ENCODE data around the gene AKAP8. TPM values are rescaled to one million over a fixed set of nuclear protein-coding genes. Genes with fewer than 3 reads are reported as not detected.

Gene AKAP8
- total and polyA plus RNA-seq, 4 donors, result 7.5 to 12.4 (median 9.8) TPM

DNA sequence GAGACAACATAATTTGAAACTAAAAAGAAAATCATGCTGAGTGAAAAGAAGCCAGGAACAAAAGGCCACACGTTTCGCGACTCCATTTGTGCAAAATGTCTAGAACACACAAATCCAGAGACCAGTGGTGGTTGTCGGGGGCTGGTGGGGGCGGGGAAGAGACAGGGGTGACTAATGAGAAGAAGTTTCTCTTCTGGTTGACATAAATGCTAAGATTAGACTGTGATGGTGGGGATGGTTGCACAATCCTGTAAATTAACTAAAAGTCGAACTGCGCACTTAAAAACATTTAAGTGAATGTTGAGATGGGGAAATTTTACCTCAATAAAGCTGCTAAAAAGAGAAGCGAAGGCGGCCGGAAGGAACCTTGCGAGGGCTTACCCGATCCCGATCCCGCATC, 7.1 kb downstream of the AKAP8 start:
- Histone ChIP-seq H3K9ac (ENCODE audit: low read depth in 1 of 2, low read length in 2 of 2) (no peak overlapping the region), H3K4me1 (ENCODE audit: control insufficient read depth in 4 of 4, insufficient read depth in 4 of 4, low read length in 3 of 4) (peaks cover 23 to 46% (median 29%) of the 10 kb centered on the region in 4 donors), H3K27ac (ENCODE audit: low read depth in 1 of 2, low read length in 2 of 2) (no peak overlapping the region), H3K27me3 (ENCODE audit: control insufficient read depth in 4 of 4, insufficient read depth in 4 of 4, low read length in 3 of 4) (no peaks in the 10 kb centered on the region), H3K36me3 (ENCODE audit: control insufficient read depth in 4 of 4, insufficient read depth in 3 of 4, low read depth in 1 of 4, low read length in 3 of 4) (peaks cover 16 to 57% (median 28%) of the 10 kb centered on the region in 4 donors), H3K4me3 (ENCODE audit: low read depth in 1 of 3, low read length in 3 of 3) (no peak overlapping the region), H3K9me3 (ENCODE audit: control insufficient read depth in 4 of 4, low read length in 3 of 4) (no peaks in the 10 kb centered on the region)
- no peak for DNase-seq (ENCODE audit: low spot score)
- TF ChIP-seq YY1 (IDR thresholded peaks at IDR 0.05) (no peak), FOXA1 (IDR thresholded peaks at IDR 0.05) (no peak), RAD21 (IDR thresholded peaks at IDR 0.05) (no peak), SP1 (IDR thresholded peaks at IDR 0.05) (no peak), TAF1 (conservative IDR thresholded peaks at IDR 0.05) (no peak), HNF4A (conservative IDR thresholded peaks at IDR 0.05) (no peak), FOXA2 (IDR thresholded peaks at IDR 0.05) (no peak), RXRA (IDR thresholded peaks at IDR 0.05) (no peak), CTCF (IDR thresholded peaks at IDR 0.05; ENCODE audit: low read depth, low read length, missing input control) (no peak), HNF4G (IDR thresholded peaks at IDR 0.05) (no peak), MAX (IDR thresholded peaks at IDR 0.05) (no peak), NR2F2 (IDR thresholded peaks at IDR 0.05) (no peak), JUND (IDR thresholded peaks at IDR 0.05) (no peak), GABPA (IDR thresholded peaks at IDR 0.05 in 1 of 2, conservative IDR thresholded peaks at IDR 0.05 in 1 of 2) (no peak), EGR1 (IDR thresholded peaks at IDR 0.05; ENCODE audit: low read depth in 2 of 2) (no peak), REST (IDR thresholded peaks at IDR 0.05) (no peak)
- TF ChIP-seq, protein P1, sequence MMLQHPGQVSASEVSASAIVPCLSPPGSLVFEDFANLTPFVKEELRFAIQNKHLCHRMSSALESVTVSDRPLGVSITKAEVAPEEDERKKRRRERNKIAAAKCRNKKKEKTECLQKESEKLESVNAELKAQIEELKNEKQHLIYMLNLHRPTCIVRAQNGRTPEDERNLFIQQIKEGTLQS (IDR thresholded peaks at IDR 0.05), result no peak
- 96% methylated on average over 14 of the region's 14 CpGs for WGBS

GRCh38 chr19:15371786-15372380, 7.7 kb downstream of the AKAP8 start:
- H3K27ac ChIP-seq (ENCODE audit: low read depth in 1 of 2, low read length in 2 of 2), result no peak overlapping the region
- DNase-seq (ENCODE audit: low spot score), result no peak
- peaks cover 21 to 41% (median 25%) of the 10 kb centered on the region in 4 donors for H3K4me1 ChIP-seq (ENCODE audit: control insufficient read depth in 4 of 4, insufficient read depth in 4 of 4, low read length in 3 of 4)
- H3K4me3 ChIP-seq (ENCODE audit: low read depth in 1 of 3, low read length in 3 of 3), result no peak overlapping the region
- H3K27me3 ChIP-seq (ENCODE audit: control insufficient read depth in 4 of 4, insufficient read depth in 4 of 4, low read length in 3 of 4), result no peaks in the 10 kb centered on the region
- H3K36me3 ChIP-seq (ENCODE audit: control insufficient read depth in 4 of 4, insufficient read depth in 3 of 4, low read depth in 1 of 4, low read length in 3 of 4), result peaks cover 18 to 62% (median 28%) of the 10 kb centered on the region in 4 donors
- TF ChIP-seq HNF4G (IDR thresholded peaks at IDR 0.05), result no peak
- no peak for TF ChIP-seq SP1 (IDR thresholded peaks at IDR 0.05)
- no peak for TF ChIP-seq HNF4A (conservative IDR thresholded peaks at IDR 0.05)
- TF ChIP-seq RXRA (IDR thresholded peaks at IDR 0.05), result no peak
- no peak for TF ChIP-seq EGR1 (IDR thresholded peaks at IDR 0.05; ENCODE audit: low read depth in 2 of 2)
- H3K9me3 ChIP-seq (ENCODE audit: control insufficient read depth in 4 of 4, low read length in 3 of 4), result no peaks in the 10 kb centered on the region
- no peak overlapping the region for H3K9ac ChIP-seq (ENCODE audit: low read depth in 1 of 2, low read length in 2 of 2)
- WGBS, result 96% methylated on average over 17 of the region's 17 CpGs

Data from liver (tissue), 9 donors.